ENCODE results near the gene BACE2. TPM values are rescaled to one million over a fixed set of nuclear protein-coding genes. Genes with fewer than 3 reads are reported as not detected.
A peak's percentile ranks its signal among the peaks of the same experiment; 100 is the strongest.

Gene BACE2
- total RNA-seq, 1 donor from 2014 or later = 21.3 TPM

DNA sequence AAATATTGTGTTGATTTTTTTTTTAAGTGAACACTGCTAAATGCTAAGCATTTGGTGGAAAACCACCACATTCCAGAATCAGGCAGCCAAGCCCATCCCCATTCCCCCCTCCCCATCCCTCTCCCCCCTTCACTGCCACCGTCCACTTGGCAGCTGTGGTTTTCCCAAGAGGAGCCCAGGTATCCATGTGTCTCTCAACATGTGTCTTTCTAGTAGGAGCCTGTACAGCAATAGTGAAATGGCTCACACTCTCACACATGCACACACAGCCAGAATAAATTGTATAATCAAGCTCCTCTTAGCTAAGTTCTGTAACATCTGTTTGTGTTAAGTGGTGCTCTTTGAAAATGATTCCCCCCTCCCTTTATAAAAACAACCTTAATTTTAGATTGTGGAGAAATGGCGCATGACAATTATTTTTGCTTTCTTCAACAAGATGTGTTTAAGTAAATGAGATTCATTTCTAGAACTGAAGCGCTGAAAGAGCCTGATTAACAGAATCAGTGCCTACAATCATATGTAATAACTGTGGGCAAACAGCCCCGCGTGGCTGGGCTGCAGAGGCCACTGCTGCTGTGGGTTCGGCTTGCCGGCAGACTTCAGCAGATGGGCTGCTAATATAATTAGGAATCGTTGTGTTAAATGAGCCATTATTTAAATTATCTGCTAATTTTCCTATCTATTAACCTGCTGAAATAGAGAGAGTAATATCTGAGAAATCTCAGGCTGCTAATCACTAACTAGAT is 43.3 kb downstream of the BACE2 start:
- DNase-seq (ENCODE audit: low read depth) = no peak

DNA sequence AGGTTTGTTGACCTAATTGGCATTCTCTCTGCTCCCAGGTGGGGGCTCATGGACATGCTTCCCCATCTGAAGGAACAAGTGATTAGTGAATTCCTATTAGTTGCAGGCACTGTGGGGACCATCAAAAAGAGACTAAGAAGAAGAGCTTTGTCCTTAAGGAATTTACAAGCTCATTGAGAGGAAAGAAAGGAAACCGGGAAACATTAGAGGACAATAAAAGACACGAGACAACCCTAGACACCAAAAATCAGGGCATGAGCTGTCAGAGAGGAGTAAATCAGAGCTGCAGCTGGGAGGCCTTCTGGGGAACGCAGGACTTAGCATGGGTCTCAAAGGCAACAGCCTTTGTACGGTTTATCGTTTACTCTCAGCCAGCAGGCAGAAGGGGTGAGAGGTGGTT is 45.1 kb downstream of the BACE2 start:
- no peak for DNase-seq (ENCODE audit: low read depth)

- peak; percentile 20 for DNase-seq (ENCODE audit: low read depth)
Observed at GRCh38 chr21:41215856-41216408, 48.0 kb downstream of the BACE2 start.

DNA sequence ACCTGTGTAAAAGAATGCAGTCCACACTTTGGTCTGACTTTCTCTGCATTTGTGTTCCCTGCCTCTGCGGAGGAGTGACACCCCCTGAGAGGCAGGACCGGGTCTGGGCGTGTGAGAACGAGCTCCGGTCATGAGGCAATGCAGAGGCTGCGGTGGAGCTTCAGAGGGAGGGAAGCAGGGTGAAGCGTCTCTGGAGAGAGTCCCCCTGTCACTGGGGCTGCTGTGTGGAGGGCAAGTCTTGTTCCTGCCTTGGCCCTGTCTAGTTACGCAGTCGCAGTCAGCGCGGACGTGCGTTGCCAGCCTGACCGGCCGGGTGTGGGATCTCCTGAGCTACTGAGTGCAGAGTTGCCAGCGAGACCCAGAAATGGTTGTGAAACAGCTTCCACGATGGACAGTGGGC is 48.5 kb downstream of the BACE2 start:
- no peak for DNase-seq (ENCODE audit: low read depth)

- no peak for DNase-seq (ENCODE audit: low read depth)
Observed at GRCh38 chr21:41217671-41218385, 49.9 kb downstream of the BACE2 start.

GRCh38 chr21:41219498-41220207 is 51.7 kb downstream of the BACE2 start:
- DNase-seq (ENCODE audit: low read depth) = no peak

GRCh38 chr21:41220208-41220733 is 52.3 kb downstream of the BACE2 start:
- no peak for DNase-seq (ENCODE audit: low read depth)

DNA sequence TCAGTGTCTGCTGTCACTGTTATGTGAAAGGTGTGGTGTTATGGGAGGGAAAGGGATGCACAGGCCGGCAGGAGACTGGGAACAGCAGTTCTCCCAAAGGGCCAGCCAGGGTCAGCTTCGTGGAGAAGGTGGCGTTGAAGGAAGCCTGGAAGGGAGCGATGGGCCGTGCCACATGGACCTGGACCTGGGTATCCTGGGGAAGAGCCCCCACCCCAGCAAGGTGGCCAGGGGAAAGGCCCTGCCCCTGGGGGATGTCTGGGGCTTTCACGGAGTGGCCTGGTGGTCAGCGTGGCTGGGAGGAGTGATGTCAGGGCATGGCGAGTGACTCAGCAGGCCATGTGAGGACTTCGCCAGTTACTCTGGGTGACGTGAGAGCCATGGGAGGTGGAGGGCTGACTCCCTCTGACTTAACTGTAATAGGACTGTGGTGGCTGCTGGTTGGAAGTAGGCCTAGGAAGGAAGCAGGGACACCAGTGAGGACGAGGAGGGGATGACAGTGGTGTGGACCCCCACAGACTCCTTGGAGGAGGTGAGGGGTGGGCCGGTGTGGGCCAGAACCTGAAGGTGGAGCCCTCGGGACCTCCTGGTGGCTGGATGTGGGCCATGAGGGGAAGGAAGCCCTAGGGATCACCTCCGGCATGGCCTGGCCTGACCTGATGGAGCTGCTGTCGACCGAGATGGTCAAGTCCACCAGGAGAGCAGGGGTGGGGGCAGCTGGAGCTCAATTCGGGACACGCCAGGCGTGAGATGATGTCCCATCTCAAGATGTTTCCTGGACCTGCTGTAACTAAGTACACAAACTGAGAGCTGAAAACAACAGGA is 54.5 kb downstream of the BACE2 start:
- DNase-seq (ENCODE audit: low read depth) = no peak

GRCh38 chr21:41226853-41227252 is 58.9 kb downstream of the BACE2 start:
- DNase-seq (ENCODE audit: low read depth) = no peak

GRCh38 chr21:41227357-41228005 is 59.5 kb downstream of the BACE2 start:
- peak; percentile 46 for DNase-seq (ENCODE audit: low read depth)

DNA sequence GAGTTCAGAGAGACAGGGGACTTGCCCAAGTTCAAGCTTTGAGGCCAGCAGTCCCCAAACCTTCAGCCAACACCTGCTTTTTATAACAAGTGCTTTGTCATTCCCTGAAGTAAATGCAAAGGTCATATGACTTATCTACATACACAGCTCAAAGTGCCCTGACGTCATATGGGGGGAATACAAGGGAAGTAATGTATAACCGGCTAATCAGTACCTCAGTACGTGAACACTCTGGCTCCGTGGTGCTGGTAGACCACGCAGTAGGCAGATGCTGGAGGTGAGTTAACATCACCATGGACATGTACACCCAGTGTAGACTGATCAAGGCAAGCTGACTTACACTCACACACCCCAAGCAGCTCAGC is 60.0 kb downstream of the BACE2 start:
- DNase-seq (ENCODE audit: low read depth) = no peak

- DNase-seq (ENCODE audit: low read depth) = no peak
Observed at GRCh38 chr21:41228492-41228891, 60.5 kb downstream of the BACE2 start.

DNA sequence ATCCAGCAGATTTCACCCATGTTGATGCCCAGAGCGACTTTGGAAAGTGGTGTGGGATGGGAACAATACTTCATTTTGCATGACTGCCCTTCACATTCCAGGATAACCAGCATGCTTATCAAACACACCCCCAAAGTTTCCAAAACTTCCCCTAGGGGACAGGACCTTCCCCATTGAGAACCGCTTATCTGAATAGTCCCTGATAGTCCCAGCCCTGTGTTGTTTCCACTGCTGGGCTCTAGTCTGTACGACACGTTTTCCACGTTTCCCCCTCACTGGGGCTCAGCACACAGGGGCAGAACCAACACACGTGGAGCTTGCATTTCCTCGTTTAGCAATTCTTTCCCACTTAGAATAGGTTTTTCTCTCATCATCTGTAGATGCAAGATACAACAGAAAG is 61.0 kb downstream of the BACE2 start:
- no peak for DNase-seq (ENCODE audit: low read depth)

DNA sequence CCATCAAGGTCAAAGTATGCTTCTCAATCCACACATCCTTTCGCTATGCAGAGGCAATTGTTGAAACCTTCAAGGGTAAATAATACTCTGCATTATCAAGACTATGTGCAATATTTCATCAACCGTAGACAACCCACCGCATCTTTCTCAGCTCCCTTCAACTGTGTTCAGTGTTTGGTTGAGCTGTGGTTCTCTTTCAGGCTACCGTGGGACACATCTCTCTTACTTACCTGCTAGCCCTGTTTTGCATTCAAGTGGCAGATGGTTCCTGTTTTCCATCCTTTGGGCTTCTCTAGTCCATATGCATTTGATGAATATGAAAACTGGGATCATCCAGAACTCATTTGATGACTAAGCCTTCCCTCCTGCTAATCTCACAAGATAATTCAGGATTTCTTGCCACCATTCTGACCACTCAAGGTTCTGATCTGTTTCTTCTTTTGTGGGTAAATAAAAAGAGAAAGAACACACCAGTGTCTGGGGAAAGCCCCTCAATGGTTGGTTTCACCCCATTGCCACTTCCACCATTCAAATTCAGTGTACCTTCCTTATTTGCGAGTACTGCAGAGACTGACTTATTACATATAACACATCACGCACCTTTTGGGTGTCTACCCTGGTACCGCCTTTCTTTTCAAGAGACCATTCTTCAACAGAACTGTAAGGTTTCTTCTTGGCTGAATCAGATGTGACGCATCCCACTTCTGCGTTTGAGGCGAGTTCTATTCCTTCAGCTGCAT is 61.7 kb downstream of the BACE2 start:
- no peak for DNase-seq (ENCODE audit: low read depth)

DNA sequence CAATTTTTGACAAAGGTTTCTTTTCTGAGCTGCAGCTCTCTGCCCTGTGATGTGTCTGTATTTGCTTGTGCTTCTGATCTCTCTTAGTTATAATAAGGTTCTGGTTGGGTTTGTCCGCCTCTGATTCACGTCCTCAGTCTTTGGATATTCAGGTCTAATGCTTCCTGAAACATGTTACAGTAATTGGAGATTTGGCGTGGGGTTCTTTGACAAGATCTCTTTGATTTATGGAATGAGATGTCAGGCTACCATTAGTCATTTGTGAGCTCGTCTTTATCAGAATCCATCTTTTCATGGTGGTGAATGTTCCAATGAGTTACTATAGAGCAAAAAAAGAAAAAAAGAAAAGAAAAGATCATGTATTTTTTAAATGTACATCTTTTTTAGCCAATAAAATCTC is 62.5 kb downstream of the BACE2 start:
- DNase-seq (ENCODE audit: low read depth) = no peak

GRCh38 chr21:41231060-41231459 is 63.1 kb downstream of the BACE2 start:
- DNase-seq (ENCODE audit: low read depth) = no peak

DNA sequence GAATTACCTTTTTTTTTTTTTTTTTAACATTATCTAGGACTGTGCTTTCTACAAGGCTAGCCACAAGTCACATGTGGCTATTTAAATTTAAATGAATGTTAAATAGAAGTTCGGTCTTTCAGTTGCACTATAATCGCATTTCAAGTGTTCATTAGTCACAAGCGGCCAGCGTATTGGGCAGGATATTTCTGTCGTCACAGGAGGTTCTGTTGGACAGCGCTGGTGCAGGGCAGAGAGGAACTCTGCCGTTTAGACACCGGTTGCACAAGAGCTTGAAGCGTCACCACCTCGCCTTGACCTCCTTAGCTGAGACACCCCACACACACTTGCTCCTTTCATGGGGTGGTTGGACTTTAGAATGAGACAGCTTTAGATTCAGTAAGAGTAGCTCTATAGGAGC is 64.1 kb downstream of the BACE2 start:
- no peak for DNase-seq (ENCODE audit: low read depth)

DNA sequence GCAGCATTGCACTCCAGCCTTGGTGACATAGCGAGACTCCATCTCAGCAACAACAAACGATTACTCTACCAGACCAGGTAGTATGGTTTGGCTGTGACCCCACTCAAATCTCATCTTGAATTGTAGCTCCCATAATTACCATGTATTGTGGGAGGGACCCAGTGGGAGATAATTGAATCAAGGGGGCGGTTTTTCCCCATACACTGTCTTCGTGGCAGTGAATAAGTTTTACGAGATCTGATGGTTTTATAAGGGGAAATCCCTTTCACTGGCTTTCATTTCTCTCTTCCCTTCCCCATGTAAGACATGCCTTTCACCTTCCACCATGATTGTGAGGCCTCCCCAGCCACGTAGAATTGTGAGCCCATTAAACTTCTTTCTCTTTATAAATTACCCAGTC is 66.0 kb downstream of the BACE2 start:
- no peak for DNase-seq (ENCODE audit: low read depth)

DNA sequence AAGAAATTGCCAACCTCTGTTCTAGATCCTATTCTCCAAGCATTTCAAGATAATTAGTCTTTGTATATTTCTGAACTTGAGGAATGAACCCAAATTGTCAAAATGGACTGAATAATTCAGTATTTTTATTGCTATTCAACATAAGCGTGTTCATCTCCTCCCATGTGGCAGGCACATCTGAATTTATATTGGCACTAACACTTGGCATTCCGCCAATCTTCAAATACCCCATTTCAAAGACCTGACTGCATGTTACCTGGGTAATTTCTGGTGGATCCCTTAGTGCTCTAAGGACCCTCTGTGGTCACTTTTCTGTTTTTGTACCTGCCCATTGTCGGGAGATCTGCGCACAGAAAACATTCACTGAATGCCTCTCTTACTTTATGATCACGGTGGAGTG is 66.6 kb downstream of the BACE2 start:
- DNase-seq (ENCODE audit: low read depth) = no peak

DNA sequence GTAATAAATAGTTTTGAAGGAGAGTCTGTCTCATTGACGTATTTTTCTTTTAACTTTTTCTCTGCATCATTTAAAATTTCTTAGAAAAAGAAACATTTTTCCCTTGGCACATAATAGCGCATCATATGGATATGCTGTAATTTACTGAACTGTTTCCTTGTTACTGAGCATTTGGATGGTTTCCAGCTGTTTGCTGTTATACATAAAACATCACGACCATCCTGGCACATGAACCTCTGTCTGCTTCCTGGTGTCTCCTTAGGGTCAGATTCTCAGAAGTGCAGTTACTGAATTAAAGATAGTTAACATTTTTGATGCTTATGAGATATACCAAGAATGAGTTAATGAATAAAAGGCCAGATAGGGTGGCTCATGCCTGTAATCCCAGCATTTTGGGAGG is 67.2 kb downstream of the BACE2 start:
- DNase-seq (ENCODE audit: low read depth) = no peak
